Natural killer cell (primary cell): ENCODE measurements around the gene SPARCL1. TPM values are rescaled to one million over a fixed set of nuclear protein-coding genes. Genes with fewer than 3 reads are reported as not detected.
"Not testable (repeated sequence)": the region's sequence is repeated elsewhere in the genome, so short reads cannot be mapped to it uniquely, and the experiment has no call there.

ENCODE experiments used
- ATAC-seq, 3 donors: fragments of 150-1000 bp in 2 of 3; fragments of 200-7000 bp in 1 of 3; cut with Tn5 transposase; 1 replicate in 1 of 3; 2 replicates in 2 of 3; pipeline ENCODE4 v1.10.0; 2021; ENCODE audit warnings: mild to moderate bottlenecking in 2 of 3, moderate library complexity in 2 of 3
- DNase-seq, 2 donors: peaks; one replicate each; pipeline versions ENCODE4 v3.0.0 to v3.0.0-alpha.2; 2013 to 2021; ENCODE audit warnings: mixed read lengths in 1 of 2
- H3K27ac ChIP-seq: one replicate; pipeline ENCODE4 v1.5.1; 2013; ENCODE audit warnings: mild to moderate bottlenecking, low read length
- H3K27me3 ChIP-seq: one replicate; pipeline ENCODE4 v1.6.1; 2013; ENCODE audit warnings: low read length; ENCODE audit not compliant: control insufficient read depth, insufficient read depth
- H3K36me3 ChIP-seq: one replicate; pipeline ENCODE4 v1.6.1; 2013; ENCODE audit warnings: low read length; ENCODE audit not compliant: control insufficient read depth, insufficient read depth
- H3K4me1 ChIP-seq: one replicate; pipeline ENCODE4 v1.6.1; 2013; ENCODE audit warnings: low read length; ENCODE audit not compliant: control insufficient read depth, insufficient read depth
- H3K4me3 ChIP-seq: one replicate; pipeline ENCODE4 v1.5.1; 2013; ENCODE audit warnings: low read length
- H3K9me3 ChIP-seq: one replicate; pipeline ENCODE4 v1.6.1; 2013; ENCODE audit warnings: low read length; ENCODE audit not compliant: control insufficient read depth, insufficient read depth
- H3K27ac Mint-ChIP-seq, 2 donors: one replicate each; pipeline ENCODE4 v1.8.0; 2022; ENCODE audit warnings: mild to moderate bottlenecking in 2 of 2, mixed read lengths in 2 of 2, moderate library complexity in 1 of 2
- H3K27me3 Mint-ChIP-seq, 2 donors: one replicate each; pipeline ENCODE4 v1.8.0; 2022; ENCODE audit warnings: low read depth in 2 of 2, mixed read lengths in 2 of 2
- H3K36me3 Mint-ChIP-seq: one replicate; pipeline ENCODE4 v1.8.0; 2022; ENCODE audit warnings: mixed read lengths
- H3K4me1 Mint-ChIP-seq, 2 donors: one replicate each; pipeline ENCODE4 v1.8.0; 2022; ENCODE audit warnings: mixed read lengths in 2 of 2
- H3K4me3 Mint-ChIP-seq: one replicate; pipeline ENCODE4 v1.8.0; 2022; ENCODE audit warnings: mild to moderate bottlenecking, moderate library complexity, mixed read lengths
- H3K9me3 Mint-ChIP-seq, 2 donors: one replicate each; pipeline ENCODE4 v1.8.0; 2022; ENCODE audit warnings: mixed read lengths in 2 of 2
- CTCF ChIP-seq: fragments of 200-600 bp; IDR thresholded peaks from one replicate; pipeline ENCODE4 v1.8.0; 2022; ENCODE audit warnings: antibody characterized with exemption
- WGBS: methylation state at CpG from one replicate; pipeline ENCODE4 v1.1.7; 2013; ENCODE audit warnings: missing lambda C conversion rate; ENCODE audit not compliant: insufficient coverage; 5-methylcytosine and 5-hydroxymethylcytosine counted together
- intact Hi-C: fragments of 100-400 bp; cut with micrococcal nuclease; formaldehyde crosslinking; loops from one replicate; pipeline ENCODE4 v1.14.2; 2022
- total RNA-seq, 4 donors: library from RNA; stranded (reverse); fragments of 120-200 nt in 1 of 4; gene quantifications; one replicate each; pipeline versions ENCODE4 v1.2.3 to v1.2.4, GENCODE V29; 2013 to 2022

The SPARCL1 gene
- total RNA-seq, 3 donors from 2014 or later (not counting 1 experiment from before 2014, with no cell fraction given): not detected

- WGBS: 96% methylated on average over 2 of the region's 3 CpGs
- intact Hi-C loops: no loop called here
- H3K27ac Mint-ChIP-seq: no peak overlapping the region
Measured at GRCh38 chr4:87493115-87493514, 36.1 kb downstream of the SPARCL1 start.

DNA sequence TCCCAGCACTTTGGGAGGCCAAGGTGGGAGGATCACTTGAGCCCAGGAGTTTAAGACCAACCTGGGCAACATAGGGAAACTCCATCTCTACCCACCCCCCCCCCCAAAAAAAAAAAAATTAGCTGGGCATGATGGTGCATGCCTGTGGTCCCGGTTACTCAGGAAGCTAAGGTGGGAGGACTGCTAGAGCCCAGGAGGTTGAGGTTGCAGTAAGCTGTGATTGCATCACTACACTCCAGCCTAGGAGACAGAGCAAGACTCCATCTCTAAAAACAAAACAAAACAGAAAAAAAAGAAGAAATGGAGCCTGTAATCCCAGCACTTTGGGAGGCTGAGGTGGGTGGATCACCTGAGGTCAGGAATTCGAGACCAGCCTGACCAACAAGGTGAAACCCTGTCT is 37.3 kb downstream of the SPARCL1 start:
- H3K9me3 Mint-ChIP-seq, H3K36me3 Mint-ChIP-seq, H3K36me3 ChIP-seq, H3K27ac ChIP-seq, H3K4me1 Mint-ChIP-seq, H3K27me3 Mint-ChIP-seq, ATAC-seq, H3K27ac Mint-ChIP-seq, intact Hi-C loops, H3K9me3 ChIP-seq, H3K4me3 ChIP-seq, H3K27me3 ChIP-seq, H3K4me3 Mint-ChIP-seq, H3K4me1 ChIP-seq, DNase-seq: not testable (repeated sequence)
- 100% methylated on average over 1 of the region's 2 CpGs for WGBS

More at GRCh38 chr4:87493115-87493514, 36.1 kb downstream of the SPARCL1 start:
- Histone ChIP-seq H3K27me3 (no peaks in the 10 kb centered on the region), H3K36me3 (no peaks in the 10 kb centered on the region), H3K4me3 (no peak overlapping the region), H3K27ac (no peak overlapping the region), H3K4me1 (no peaks in the 10 kb centered on the region), H3K9me3 (no peaks in the 10 kb centered on the region)
- DNase-seq (no peak), ATAC-seq (no peak)
- Mint-ChIP-seq H3K27me3 (peaks cover 0 to 2% of the 10 kb centered on the region in 2 donors), H3K9me3 (no peaks in the 10 kb centered on the region), H3K4me3 (no peak overlapping the region), H3K4me1 (no peaks in the 10 kb centered on the region), H3K36me3 (no peaks in the 10 kb centered on the region)
- no peak for TF ChIP-seq CTCF

DNA sequence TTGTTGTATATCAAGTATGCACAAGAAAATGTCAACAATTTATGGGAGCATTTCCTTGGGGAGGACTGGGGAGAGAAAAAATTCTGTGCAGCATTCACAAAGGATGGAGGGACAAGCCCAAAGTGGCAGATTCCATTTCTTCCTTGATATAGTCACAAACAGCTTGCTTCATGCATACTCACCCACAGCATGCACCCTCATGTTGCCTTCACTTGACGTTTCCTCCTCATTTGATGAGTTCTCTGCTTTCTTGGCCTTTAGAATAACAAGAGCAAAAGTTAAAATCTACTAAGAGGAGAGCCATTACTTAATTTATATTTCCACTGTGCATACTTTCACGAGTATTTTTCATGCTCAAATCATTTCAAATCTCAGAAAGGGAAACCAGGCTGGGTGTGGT is 37.7 kb downstream of the SPARCL1 start:
- Mint-ChIP-seq H3K27ac (no peak overlapping the region), H3K4me3 (no peak overlapping the region), H3K27me3 (peaks cover 0 to 2% of the 10 kb centered on the region in 2 donors), H3K36me3 (no peaks in the 10 kb centered on the region), H3K4me1 (no peaks in the 10 kb centered on the region), H3K9me3 (no peaks in the 10 kb centered on the region)
- H3K4me3 ChIP-seq: no peak overlapping the region
- intact Hi-C loops: no loop called here
- ATAC-seq (no peak), DNase-seq (no peak)
- no peaks in the 10 kb centered on the region for H3K4me1 ChIP-seq
- no peak overlapping the region for H3K27ac ChIP-seq
- H3K36me3 ChIP-seq: no peaks in the 10 kb centered on the region
- no peaks in the 10 kb centered on the region for H3K27me3 ChIP-seq
- H3K9me3 ChIP-seq: no peaks in the 10 kb centered on the region
- 81% methylated on average over 2 of the region's 2 CpGs for WGBS
- TF ChIP-seq CTCF: no peak

GRCh38 chr4:87490664-87491369 is 38.4 kb downstream of the SPARCL1 start:
- DNase-seq (no peak), ATAC-seq (no peak)
- peaks cover 0 to 2% of the 10 kb centered on the region in 2 donors for H3K27me3 Mint-ChIP-seq
- no peaks in the 10 kb centered on the region for H3K27me3 ChIP-seq
- H3K36me3 ChIP-seq: no peaks in the 10 kb centered on the region
- no peak for TF ChIP-seq CTCF
- no peaks in the 10 kb centered on the region for H3K4me1 ChIP-seq
- H3K4me3 Mint-ChIP-seq: no peak overlapping the region
- no peaks in the 10 kb centered on the region for H3K9me3 ChIP-seq
- no peak overlapping the region for H3K4me3 ChIP-seq
- intact Hi-C loops: no loop called here
- H3K36me3 Mint-ChIP-seq: no peaks in the 10 kb centered on the region
- H3K27ac Mint-ChIP-seq: no peak overlapping the region
- no peaks in the 10 kb centered on the region for H3K4me1 Mint-ChIP-seq
- no peaks in the 10 kb centered on the region for H3K9me3 Mint-ChIP-seq
- WGBS: 43% methylated on average over 1 of the region's 1 CpG
- H3K27ac ChIP-seq: no peak overlapping the region
